HG03064 (cell line): ENCODE results near the gene TRIM67.

Source experiments
- ATAC-seq: cut with Tn5 transposase; IDR thresholded peaks from one replicate; pipeline ENCODE4 v1.9.1; 2021; ENCODE audit warnings: low read depth; ENCODE audit not compliant: unreplicated experiment

The TRIM67 gene

GRCh38 chr1:231226156-231226555 is 64.3 kb downstream of the TRIM67 start:
- ATAC-seq: no peak

- no peak for ATAC-seq
Observed at GRCh38 chr1:231231511-231231910, 69.7 kb downstream of the TRIM67 start.

GRCh38 chr1:231232870-231233734 is 71.2 kb downstream of the TRIM67 start:
- ATAC-seq: no peak

GRCh38 chr1:231233735-231234417 is 72.0 kb downstream of the TRIM67 start:
- no peak for ATAC-seq

GRCh38 chr1:231234506-231234905 is 72.6 kb downstream of the TRIM67 start:
- no peak for ATAC-seq

GRCh38 chr1:231235526-231236207 is 73.8 kb downstream of the TRIM67 start:
- no peak for ATAC-seq

GRCh38 chr1:231236208-231236591 is 74.3 kb downstream of the TRIM67 start:
- ATAC-seq: no peak

GRCh38 chr1:231236938-231237337 is 75.1 kb downstream of the TRIM67 start:
- no peak for ATAC-seq

GRCh38 chr1:231238298-231238697 is 76.4 kb downstream of the TRIM67 start:
- no peak for ATAC-seq

GRCh38 chr1:231240531-231240882 is 78.6 kb downstream of the TRIM67 start:
- no peak for ATAC-seq

- peak; percentile 96 for ATAC-seq
Observed at GRCh38 chr1:231240883-231241735, 79.3 kb downstream of the TRIM67 start, which contains the start of gene GNPAT. Gene GNPAT (plus strand): TSS chr1:231241212. CDS start chr1:231241379, 167 bp downstream.

- ATAC-seq: no peak
Observed at GRCh38 chr1:231241750-231242149, 79.9 kb downstream of the TRIM67 start.

- no peak for ATAC-seq
Observed at GRCh38 chr1:231242516-231243198, 80.8 kb downstream of the TRIM67 start.

- ATAC-seq: no peak
Observed at GRCh38 chr1:231248778-231249177, 86.9 kb downstream of the TRIM67 start.

- ATAC-seq: no peak
Observed at GRCh38 chr1:231252336-231252735, 90.5 kb downstream of the TRIM67 start.

GRCh38 chr1:231260351-231260750 is 98.5 kb downstream of the TRIM67 start:
- ATAC-seq: no peak

GRCh38 chr1:231264642-231265041 is 102.8 kb downstream of the TRIM67 start:
- no peak for ATAC-seq

GRCh38 chr1:231265379-231265778 is 103.5 kb downstream of the TRIM67 start:
- ATAC-seq: no peak

GRCh38 chr1:231266811-231267322 is 105.0 kb downstream of the TRIM67 start:
- ATAC-seq: no peak
